HEK293 (cell line): ENCODE measurements around the gene PRKCE.
A peak's percentile ranks its signal among the peaks of the same experiment; 100 is the strongest.

ENCODE experiments used
- BCL11A ChIP-seq: fragments of 450-650 bp; formaldehyde crosslinking; IDR thresholded peaks from 2 replicates; pipeline ENCODE4 v1.5.1; 2016; ENCODE audit warnings: low read depth, missing biosample characterization, missing genetic modification characterization
- CTCF ChIP-seq: fragments of 450-650 bp; formaldehyde crosslinking; IDR thresholded peaks from 2 replicates; pipeline ENCODE4 v1.5.1; 2016; ENCODE audit warnings: missing biosample characterization, missing genetic modification characterization
- HOXD13 ChIP-seq: sonication (generic); formaldehyde crosslinking; IDR thresholded peaks from 2 replicates; pipeline ENCODE4 v1.8.0; 2022; ENCODE audit warnings: missing genetic modification reagents, borderline replicate concordance
- INSM2 ChIP-seq: fragments of 450-650 bp; formaldehyde crosslinking; IDR thresholded peaks from 2 replicates; pipeline ENCODE4 v1.5.1; 2016; ENCODE audit warnings: missing biosample characterization, missing genetic modification characterization
- KLF16 ChIP-seq: fragments of 450-650 bp; formaldehyde crosslinking; IDR thresholded peaks from 2 replicates; pipeline ENCODE4 v1.5.1; 2017; ENCODE audit warnings: missing biosample characterization, missing genetic modification characterization
- KLF8 ChIP-seq: fragments of 450-650 bp; formaldehyde crosslinking; IDR thresholded peaks from 2 replicates; pipeline ENCODE4 v1.5.1; 2016; ENCODE audit warnings: missing biosample characterization, missing genetic modification characterization
- MEIS1 ChIP-seq: sonication (generic); formaldehyde crosslinking; IDR thresholded peaks from 2 replicates; pipeline ENCODE4 v1.8.1; 2022; ENCODE audit warnings: missing genetic modification reagents, mild to moderate bottlenecking, borderline replicate concordance
- RBAK ChIP-seq: fragments of 450-650 bp; formaldehyde crosslinking; IDR thresholded peaks from 2 replicates; pipeline ENCODE4 v1.5.1; 2016; ENCODE audit warnings: missing biosample characterization, missing genetic modification characterization
- SCRT2 ChIP-seq: fragments of 450-650 bp; formaldehyde crosslinking; IDR thresholded peaks from 2 replicates; pipeline ENCODE4 v1.5.1; 2016; ENCODE audit warnings: missing biosample characterization, missing genetic modification characterization
- ZBTB21 ChIP-seq: fragments of 450-650 bp; formaldehyde crosslinking; IDR thresholded peaks from 2 replicates; pipeline ENCODE4 v1.5.1; 2017; ENCODE audit warnings: missing biosample characterization, missing genetic modification characterization
- ZEB2 ChIP-seq: fragments of 450-650 bp; formaldehyde crosslinking; IDR thresholded peaks from 2 replicates; pipeline ENCODE4 v1.5.1; 2016; ENCODE audit warnings: missing biosample characterization, missing genetic modification characterization
- ZFP37 ChIP-seq: fragments of 450-650 bp; formaldehyde crosslinking; IDR thresholded peaks from 2 replicates; pipeline ENCODE4 v1.5.1; 2016; ENCODE audit warnings: missing biosample characterization, missing genetic modification characterization
- ZFP41 ChIP-seq: fragments of 450-650 bp; formaldehyde crosslinking; IDR thresholded peaks from 2 replicates; pipeline ENCODE4 v1.5.1; 2016; ENCODE audit warnings: missing biosample characterization, missing genetic modification characterization, borderline replicate concordance
- ZNF132 ChIP-seq: fragments of 450-650 bp; formaldehyde crosslinking; IDR thresholded peaks from 2 replicates; pipeline ENCODE4 v1.5.1; 2017; ENCODE audit warnings: missing biosample characterization, missing genetic modification characterization, borderline replicate concordance
- ZNF138 ChIP-seq: fragments of 450-650 bp; formaldehyde crosslinking; IDR thresholded peaks from 2 replicates; pipeline ENCODE4 v1.5.1; 2016; ENCODE audit warnings: missing biosample characterization, missing genetic modification characterization, borderline replicate concordance
- ZNF248 ChIP-seq: fragments of 450-650 bp; formaldehyde crosslinking; IDR thresholded peaks from 2 replicates; pipeline ENCODE4 v1.5.1; 2017; ENCODE audit warnings: missing biosample characterization, missing genetic modification characterization
- ZNF266 ChIP-seq: fragments of 450-650 bp; formaldehyde crosslinking; IDR thresholded peaks from 2 replicates; pipeline ENCODE4 v1.5.1; 2016; ENCODE audit warnings: missing biosample characterization, missing genetic modification characterization, low read depth
- ZNF324 ChIP-seq: fragments of 450-650 bp; formaldehyde crosslinking; IDR thresholded peaks from 2 replicates; pipeline ENCODE4 v1.5.1; 2016; ENCODE audit warnings: missing biosample characterization, missing genetic modification characterization
- ZNF354C ChIP-seq: fragments of 450-650 bp; formaldehyde crosslinking; IDR thresholded peaks from 2 replicates; pipeline ENCODE4 v1.5.1; 2016; ENCODE audit warnings: missing biosample characterization, missing genetic modification characterization, low read depth, borderline replicate concordance
- ZNF37A ChIP-seq: fragments of 450-650 bp; IDR thresholded peaks from 2 replicates; pipeline ENCODE4 v1.5.1; 2018; ENCODE audit warnings: missing biosample characterization, missing genetic modification characterization
- ZNF423 ChIP-seq: fragments of 450-650 bp; formaldehyde crosslinking; IDR thresholded peaks from 2 replicates; pipeline ENCODE4 v1.5.1; 2016; ENCODE audit warnings: missing biosample characterization, missing genetic modification characterization
- ZNF48 ChIP-seq: fragments of 450-650 bp; formaldehyde crosslinking; IDR thresholded peaks from 2 replicates; pipeline ENCODE4 v1.5.1; 2016; ENCODE audit warnings: missing biosample characterization, missing genetic modification characterization
- ZNF521 ChIP-seq: fragments of 450-650 bp; formaldehyde crosslinking; IDR thresholded peaks from 2 replicates; pipeline ENCODE4 v1.5.1; 2017; ENCODE audit warnings: missing biosample characterization, mild to moderate bottlenecking, missing genetic modification characterization
- ZNF544 ChIP-seq: fragments of 450-650 bp; formaldehyde crosslinking; IDR thresholded peaks from 2 replicates; pipeline ENCODE4 v1.5.0; 2017; ENCODE audit warnings: missing biosample characterization, missing genetic modification characterization
- ZNF549 ChIP-seq: fragments of 450-650 bp; IDR thresholded peaks from 2 replicates; pipeline ENCODE4 v1.5.1; 2018; ENCODE audit warnings: missing biosample characterization, missing genetic modification characterization, mild to moderate bottlenecking, inconsistent platforms, moderate library complexity
- ZNF558 ChIP-seq: fragments of 450-650 bp; formaldehyde crosslinking; IDR thresholded peaks from 2 replicates; pipeline ENCODE4 v1.5.1; 2016; ENCODE audit warnings: missing biosample characterization, missing genetic modification characterization
- ZNF560 ChIP-seq: fragments of 450-650 bp; formaldehyde crosslinking; IDR thresholded peaks from 2 replicates; pipeline ENCODE4 v1.5.1; 2017; ENCODE audit warnings: missing biosample characterization, missing genetic modification characterization, borderline replicate concordance
- ZNF571 ChIP-seq: fragments of 450-650 bp; formaldehyde crosslinking; IDR thresholded peaks from 2 replicates; pipeline ENCODE4 v1.5.0; 2017; ENCODE audit warnings: missing biosample characterization, missing genetic modification characterization
- ZNF624 ChIP-seq: fragments of 450-650 bp; formaldehyde crosslinking; IDR thresholded peaks from 2 replicates; pipeline ENCODE4 v1.5.1; 2017; ENCODE audit warnings: missing biosample characterization, missing genetic modification characterization
- ZNF670 ChIP-seq: fragments of 450-650 bp; formaldehyde crosslinking; IDR thresholded peaks from 2 replicates; pipeline ENCODE4 v1.5.1; 2016; ENCODE audit warnings: missing biosample characterization, missing genetic modification characterization, low read depth
- ZNF701 ChIP-seq: fragments of 450-650 bp; formaldehyde crosslinking; IDR thresholded peaks from 2 replicates; pipeline ENCODE4 v1.5.1; 2016; ENCODE audit warnings: missing biosample characterization, missing genetic modification characterization
- ZNF707 ChIP-seq: fragments of 450-650 bp; formaldehyde crosslinking; IDR thresholded peaks from 2 replicates; pipeline ENCODE4 v1.5.1; 2016; ENCODE audit warnings: missing biosample characterization, missing genetic modification characterization
- ZNF830 ChIP-seq: fragments of 450-650 bp; IDR thresholded peaks from 2 replicates; pipeline ENCODE4 v1.5.0; 2018; ENCODE audit warnings: missing biosample characterization, missing genetic modification characterization, low read depth, mild to moderate bottlenecking, moderate library complexity
- ZSCAN23 ChIP-seq: fragments of 450-650 bp; formaldehyde crosslinking; IDR thresholded peaks from 2 replicates; pipeline ENCODE4 v1.5.1; 2016; ENCODE audit warnings: missing biosample characterization, missing genetic modification characterization
- TF ChIP-seq, protein P1 (sequence below): fragments of 450-650 bp; formaldehyde crosslinking; IDR thresholded peaks from 2 replicates; pipeline ENCODE4 v1.5.1; 2016; ENCODE audit warnings: missing biosample characterization, missing genetic modification characterization
- TF ChIP-seq, protein P2 (sequence below): fragments of 450-650 bp; formaldehyde crosslinking; IDR thresholded peaks from 2 replicates; pipeline ENCODE4 v1.5.1; 2016; ENCODE audit warnings: missing biosample characterization, missing genetic modification characterization

Gene PRKCE

DNA sequence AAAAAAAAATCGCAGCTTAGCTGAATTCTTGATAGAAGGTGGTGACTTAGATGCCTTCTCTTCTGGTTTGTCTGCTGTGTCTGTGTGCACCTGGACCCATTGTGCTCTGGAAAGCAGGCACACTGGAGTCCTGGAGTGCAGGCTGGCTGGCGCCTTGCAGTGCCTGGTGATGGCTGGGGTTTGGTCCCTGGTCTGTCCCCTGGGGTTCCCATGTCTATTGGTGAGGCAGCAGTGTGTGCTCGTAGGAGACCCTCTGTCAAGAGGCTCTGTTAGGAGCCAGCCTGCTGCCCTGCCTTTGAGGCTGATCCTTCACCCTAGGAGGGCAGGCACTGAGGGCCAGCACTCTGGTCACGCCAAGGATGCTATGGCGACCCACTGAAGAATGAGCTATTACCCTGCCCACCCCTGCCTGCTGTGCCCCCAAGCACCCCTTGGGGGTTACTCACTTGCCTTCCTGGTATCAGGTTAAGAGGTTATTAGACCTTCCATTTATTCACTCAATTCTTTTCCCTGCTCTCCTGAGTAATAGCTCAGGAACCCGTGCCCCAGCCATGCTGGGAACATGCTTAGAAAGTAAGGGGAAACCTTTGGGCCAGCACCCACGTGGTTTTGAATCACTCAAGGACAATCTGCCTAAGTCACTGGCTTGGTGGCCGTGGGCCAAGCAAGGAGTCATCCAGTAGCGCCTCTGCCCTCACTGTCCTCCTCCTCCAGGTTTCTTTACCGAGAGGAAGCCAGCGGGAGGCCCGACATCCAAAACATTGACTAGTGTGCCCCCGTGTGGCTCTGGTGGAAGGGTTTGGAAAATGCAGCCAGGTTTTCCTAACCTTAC lies 284.5 kb downstream of the PRKCE start (continued):
- TF ChIP-seq ZNF549 (tag by site-specific recombination) (no peak), BCL11A (tag by site-specific recombination) (peak; percentile 22; the same call in 1 of the 2 replicates), ZNF544 (no peak), MEIS1 (CRISPR knock-in tag) (no peak), CTCF (tag by site-specific recombination) (peak; percentile 69; the same call in 1 of the 2 replicates), ZNF132 (no peak), ZBTB21 (tag by site-specific recombination) (no peak), ZNF354C (tag by site-specific recombination) (no peak), ZNF37A (tag by site-specific recombination) (no peak), ZNF48 (tag by site-specific recombination) (no peak), ZNF138 (no peak), ZNF707 (tag by site-specific recombination) (no peak), ZNF248 (tag by site-specific recombination) (no peak), INSM2 (no peak), ZNF558 (tag by site-specific recombination) (no peak), RBAK (tag by site-specific recombination) (no peak), ZFP41 (tag by site-specific recombination) (no peak), ZEB2 (tag by site-specific recombination) (peak; percentile 80), ZNF560 (tag by site-specific recombination) (no peak), ZNF624 (tag by site-specific recombination) (no peak), ZNF324 (no peak), ZNF830 (tag by site-specific recombination) (no peak), KLF16 (tag by site-specific recombination) (no peak), ZNF521 (tag by site-specific recombination) (no peak), ZNF423 (no peak), ZFP37 (tag by site-specific recombination) (no peak), SCRT2 (tag by site-specific recombination) (no peak), HOXD13 (CRISPR knock-in tag) (no peak), KLF8 (tag by site-specific recombination) (0 out of 2 replicates have a peak, but pooled peaks have one; percentile 14), ZNF571 (tag by site-specific recombination) (no peak), ZSCAN23 (tag by site-specific recombination) (no peak), ZNF670 (tag by site-specific recombination) (no peak), ZNF266 (no peak), ZNF701 (tag by site-specific recombination) (no peak)
- TF ChIP-seq, protein P1, sequence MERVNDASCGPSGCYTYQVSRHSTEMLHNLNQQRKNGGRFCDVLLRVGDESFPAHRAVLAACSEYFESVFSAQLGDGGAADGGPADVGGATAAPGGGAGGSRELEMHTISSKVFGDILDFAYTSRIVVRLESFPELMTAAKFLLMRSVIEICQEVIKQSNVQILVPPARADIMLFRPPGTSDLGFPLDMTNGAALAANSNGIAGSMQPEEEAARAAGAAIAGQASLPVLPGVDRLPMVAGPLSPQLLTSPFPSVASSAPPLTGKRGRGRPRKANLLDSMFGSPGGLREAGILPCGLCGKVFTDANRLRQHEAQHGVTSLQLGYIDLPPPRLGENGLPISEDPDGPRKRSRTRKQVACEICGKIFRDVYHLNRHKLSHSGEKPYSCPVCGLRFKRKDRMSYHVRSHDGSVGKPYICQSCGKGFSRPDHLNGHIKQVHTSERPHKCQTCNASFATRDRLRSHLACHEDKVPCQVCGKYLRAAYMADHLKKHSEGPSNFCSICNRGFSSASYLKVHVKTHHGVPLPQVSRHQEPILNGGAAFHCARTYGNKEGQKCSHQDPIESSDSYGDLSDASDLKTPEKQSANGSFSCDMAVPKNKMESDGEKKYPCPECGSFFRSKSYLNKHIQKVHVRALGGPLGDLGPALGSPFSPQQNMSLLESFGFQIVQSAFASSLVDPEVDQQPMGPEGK (tag by site-specific recombination) = peak; percentile 50
- TF ChIP-seq, protein P2, sequence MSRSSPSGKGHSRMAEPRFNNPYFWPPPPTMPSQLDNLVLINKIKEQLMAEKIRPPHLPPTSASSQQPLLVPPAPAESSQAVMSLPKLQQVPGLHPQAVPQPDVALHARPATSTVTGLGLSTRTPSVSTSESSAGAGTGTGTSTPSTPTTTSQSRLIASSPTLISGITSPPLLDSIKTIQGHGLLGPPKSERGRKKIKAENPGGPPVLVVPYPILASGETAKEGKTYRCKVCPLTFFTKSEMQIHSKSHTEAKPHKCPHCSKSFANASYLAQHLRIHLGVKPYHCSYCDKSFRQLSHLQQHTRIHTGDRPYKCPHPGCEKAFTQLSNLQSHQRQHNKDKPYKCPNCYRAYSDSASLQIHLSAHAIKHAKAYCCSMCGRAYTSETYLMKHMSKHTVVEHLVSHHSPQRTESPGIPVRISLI (tag by site-specific recombination) = 0 out of 2 replicates have a peak, but pooled peaks have one; percentile 69
